ENCODE results near the gene HOXD13. TPM values are rescaled to one million over a fixed set of nuclear protein-coding genes. Genes with fewer than 3 reads are reported as not detected.

HOXD13 gene
- total and polyA plus RNA-seq, 2 donors (not counting 1 experiment from before 2014, with no cell fraction given): not detected

Other genes with a start within 250 kb of the HOXD13 start
- gene LNPK, start 90.5 kb upstream of the HOXD13 start, total RNA-seq: 15.9 and 16.7 TPM in 2 replicates
- gene LNPK, start 90.5 kb upstream of the HOXD13 start, polyA plus RNA-seq: 3.2 and 4.1 TPM in 2 replicates
- gene EVX2, start 8.8 kb upstream of the HOXD13 start, total RNA-seq: not detected in 2 replicates
- not detected in 2 replicates for gene EVX2, start 8.8 kb upstream of the HOXD13 start, polyA plus RNA-seq
- gene HOXD12, start 7.1 kb downstream of the HOXD13 start, total RNA-seq: not detected in 2 replicates
- not detected in 2 replicates for gene HOXD12, start 7.1 kb downstream of the HOXD13 start, polyA plus RNA-seq
- gene HOXD11, start 14.6 kb downstream of the HOXD13 start, total RNA-seq: not detected in 2 replicates
- not detected in 2 replicates for gene HOXD11, start 14.6 kb downstream of the HOXD13 start, polyA plus RNA-seq
- gene HOXD10, start 24.1 kb downstream of the HOXD13 start, total RNA-seq: not detected in 2 replicates
- not detected in 2 replicates for gene HOXD10, start 24.1 kb downstream of the HOXD13 start, polyA plus RNA-seq
- gene HOXD9, start 30.0 kb downstream of the HOXD13 start, total RNA-seq: not detected in 2 replicates
- gene HOXD9, start 30.0 kb downstream of the HOXD13 start, polyA plus RNA-seq: not detected in 2 replicates
- not detected in 2 replicates for gene HOXD8, start 37.0 kb downstream of the HOXD13 start, total RNA-seq
- not detected in 2 replicates for gene HOXD8, start 37.0 kb downstream of the HOXD13 start, polyA plus RNA-seq
- not detected in 2 replicates for gene HOXD4, start 58.8 kb downstream of the HOXD13 start, total RNA-seq
- not detected in 2 replicates for gene HOXD4, start 58.8 kb downstream of the HOXD13 start, polyA plus RNA-seq
- not detected in 2 replicates for gene HOXD3, start 64.6 kb downstream of the HOXD13 start, total RNA-seq
- gene HOXD3, start 64.6 kb downstream of the HOXD13 start, polyA plus RNA-seq: not detected in 2 replicates
- gene HOXD1, start 95.9 kb downstream of the HOXD13 start, total RNA-seq: not detected in 2 replicates
- gene HOXD1, start 95.9 kb downstream of the HOXD13 start, polyA plus RNA-seq: not detected in 2 replicates
- gene MTX2, start 176.7 kb downstream of the HOXD13 start, total RNA-seq: 9.5 and 11.5 TPM in 2 replicates
- gene MTX2, start 176.7 kb downstream of the HOXD13 start, polyA plus RNA-seq: 11.2 and 12.0 TPM in 2 replicates

Data from B cell (primary cell).